LNCAP (cell line): ENCODE results near the gene ARFIP1.

Source experiments
- TF ChIP-seq, protein P1 (sequence below): fragments of 450-650 bp; IDR thresholded peaks from 2 replicates; pipeline ENCODE4 v1.5.1; 2017; ENCODE audit warnings: mild to moderate bottlenecking

The ARFIP1 gene

DNA sequence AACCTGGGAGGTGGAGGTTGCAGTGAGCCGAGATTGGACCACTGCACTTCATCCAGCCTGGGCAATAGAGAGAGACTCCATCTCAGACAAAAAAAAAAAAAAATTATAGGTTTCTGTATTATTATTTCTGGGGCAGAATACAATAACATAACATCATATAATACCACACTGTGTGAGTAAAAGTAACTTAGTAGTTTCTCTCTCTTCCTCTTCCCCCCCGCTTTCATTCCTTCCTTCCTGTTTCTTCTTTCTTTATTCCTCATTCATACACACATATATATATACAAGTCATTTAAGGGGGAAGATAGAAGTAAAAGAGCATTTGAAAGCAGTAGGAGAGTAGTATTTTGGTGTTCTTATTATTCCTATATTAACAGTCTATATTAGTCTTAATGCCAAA lies 100.5 kb downstream of the ARFIP1 start:
- TF ChIP-seq, protein P1, sequence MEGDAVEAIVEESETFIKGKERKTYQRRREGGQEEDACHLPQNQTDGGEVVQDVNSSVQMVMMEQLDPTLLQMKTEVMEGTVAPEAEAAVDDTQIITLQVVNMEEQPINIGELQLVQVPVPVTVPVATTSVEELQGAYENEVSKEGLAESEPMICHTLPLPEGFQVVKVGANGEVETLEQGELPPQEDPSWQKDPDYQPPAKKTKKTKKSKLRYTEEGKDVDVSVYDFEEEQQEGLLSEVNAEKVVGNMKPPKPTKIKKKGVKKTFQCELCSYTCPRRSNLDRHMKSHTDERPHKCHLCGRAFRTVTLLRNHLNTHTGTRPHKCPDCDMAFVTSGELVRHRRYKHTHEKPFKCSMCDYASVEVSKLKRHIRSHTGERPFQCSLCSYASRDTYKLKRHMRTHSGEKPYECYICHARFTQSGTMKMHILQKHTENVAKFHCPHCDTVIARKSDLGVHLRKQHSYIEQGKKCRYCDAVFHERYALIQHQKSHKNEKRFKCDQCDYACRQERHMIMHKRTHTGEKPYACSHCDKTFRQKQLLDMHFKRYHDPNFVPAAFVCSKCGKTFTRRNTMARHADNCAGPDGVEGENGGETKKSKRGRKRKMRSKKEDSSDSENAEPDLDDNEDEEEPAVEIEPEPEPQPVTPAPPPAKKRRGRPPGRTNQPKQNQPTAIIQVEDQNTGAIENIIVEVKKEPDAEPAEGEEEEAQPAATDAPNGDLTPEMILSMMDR: no peak

DNA sequence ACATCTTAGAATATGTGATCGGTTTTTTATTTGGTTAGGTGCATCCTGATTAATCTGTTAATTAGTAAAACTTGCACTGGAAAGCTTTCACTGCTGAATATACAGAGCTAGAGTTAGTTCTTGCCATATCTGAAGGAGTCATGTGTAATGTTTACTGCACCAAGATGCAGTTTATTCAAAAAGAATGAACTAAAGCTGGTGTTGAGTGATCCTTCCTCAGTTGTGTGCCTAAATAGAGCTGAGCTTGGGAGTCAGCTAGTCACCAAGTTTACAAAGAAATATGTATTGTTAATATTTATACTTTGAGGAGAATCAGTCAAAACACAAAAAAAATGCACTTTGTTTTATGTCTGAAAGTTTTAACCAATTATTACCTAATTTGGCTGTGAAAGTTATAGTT lies 102.2 kb downstream of the ARFIP1 start:
- TF ChIP-seq, protein P1: no peak

DNA sequence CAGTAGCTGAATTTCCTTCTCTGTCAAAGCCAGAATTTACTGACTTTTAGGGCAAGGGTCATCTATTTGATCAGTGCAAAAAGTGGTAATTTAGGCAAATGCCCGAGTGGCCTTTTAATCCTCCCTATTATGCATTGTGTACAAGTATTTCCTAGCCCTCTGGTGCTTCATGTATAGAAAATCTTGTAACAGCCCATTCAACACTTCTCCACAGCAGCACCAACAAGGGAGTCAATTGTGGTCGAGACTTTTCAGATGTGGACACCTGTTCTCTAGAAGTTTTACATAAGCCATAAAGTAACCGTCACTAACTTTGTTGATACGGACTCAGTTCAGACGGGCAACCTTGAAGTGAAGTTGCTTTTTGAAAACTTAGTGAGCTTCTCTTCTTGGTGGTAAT lies 105.4 kb downstream of the ARFIP1 start:
- TF ChIP-seq, protein P1: no peak

DNA sequence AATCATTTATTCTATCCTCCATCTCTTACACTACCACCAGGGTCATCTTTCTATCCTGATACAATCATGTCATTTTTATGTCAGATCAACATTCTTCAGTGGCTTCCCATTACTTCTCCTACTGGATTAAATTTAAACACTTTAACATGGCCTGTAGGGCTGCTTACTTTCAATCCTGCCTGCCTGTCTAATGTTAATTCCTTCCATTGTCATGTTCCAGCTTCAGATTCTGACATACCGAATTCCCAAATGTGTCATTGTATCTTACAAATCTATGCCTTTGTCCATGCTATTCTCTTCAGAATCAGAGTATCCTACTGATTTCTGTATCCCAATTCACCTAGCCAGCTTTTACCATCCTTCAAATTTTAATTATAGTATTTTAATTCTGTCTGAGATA lies 106.4 kb downstream of the ARFIP1 start:
- TF ChIP-seq, protein P1: no peak

DNA sequence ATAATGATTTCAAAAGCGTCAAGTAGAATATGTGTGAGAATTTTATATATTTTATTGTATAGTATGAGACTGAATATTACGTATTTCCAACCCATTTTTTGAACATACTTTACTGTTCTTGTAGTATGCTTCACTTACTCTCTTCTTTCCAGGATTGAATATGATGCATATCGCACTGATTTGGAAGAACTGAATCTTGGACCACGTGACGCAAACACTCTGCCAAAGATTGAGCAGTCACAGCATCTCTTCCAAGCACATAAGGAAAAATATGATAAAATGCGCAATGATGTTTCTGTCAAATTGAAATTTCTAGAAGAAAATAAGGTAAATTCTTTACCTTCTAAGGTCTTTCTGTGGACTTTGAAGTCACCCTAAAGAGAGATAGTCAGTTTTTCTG lies 108.2 kb downstream of the ARFIP1 start:
- TF ChIP-seq, protein P1: no peak

DNA sequence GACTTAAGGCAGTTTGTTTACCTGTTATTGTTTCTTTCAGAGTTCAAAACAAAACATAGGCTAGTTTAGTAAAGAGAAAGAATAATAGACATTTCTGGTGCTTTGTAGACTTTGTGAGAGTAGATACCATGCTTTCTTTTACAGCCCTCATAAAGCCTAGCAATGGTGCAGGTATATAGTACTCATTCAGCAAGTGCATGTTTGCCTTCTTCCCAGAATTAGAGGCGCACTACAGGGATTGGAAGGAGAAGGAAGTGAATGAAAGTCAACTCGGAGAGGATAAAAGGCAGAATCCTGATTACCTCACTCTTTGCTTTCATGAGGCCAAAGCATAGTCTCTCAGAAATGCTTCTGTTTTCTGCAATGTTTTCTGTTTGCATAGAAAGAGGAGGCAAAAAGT lies 113.2 kb downstream of the ARFIP1 start:
- TF ChIP-seq, protein P1: no peak

DNA sequence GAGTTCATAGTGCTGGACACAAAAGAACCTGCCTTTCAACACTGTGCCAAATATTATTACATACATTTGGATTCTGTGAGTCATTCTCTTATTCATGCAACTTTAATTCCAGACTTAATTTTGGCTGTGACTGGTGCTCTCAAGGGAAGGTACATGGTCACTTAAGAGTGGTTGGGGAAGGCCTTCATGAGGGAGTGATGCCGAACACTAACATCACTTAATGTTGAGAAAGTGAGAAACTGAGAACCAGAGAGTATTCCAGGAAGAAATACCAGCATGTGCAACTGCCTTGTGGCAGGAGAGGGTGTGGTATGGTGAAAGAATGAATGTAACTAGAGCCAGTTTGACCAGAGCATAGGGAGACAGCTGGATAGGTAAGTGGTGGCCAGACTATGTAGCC lies 114.9 kb downstream of the ARFIP1 start:
- TF ChIP-seq, protein P1: no peak

DNA sequence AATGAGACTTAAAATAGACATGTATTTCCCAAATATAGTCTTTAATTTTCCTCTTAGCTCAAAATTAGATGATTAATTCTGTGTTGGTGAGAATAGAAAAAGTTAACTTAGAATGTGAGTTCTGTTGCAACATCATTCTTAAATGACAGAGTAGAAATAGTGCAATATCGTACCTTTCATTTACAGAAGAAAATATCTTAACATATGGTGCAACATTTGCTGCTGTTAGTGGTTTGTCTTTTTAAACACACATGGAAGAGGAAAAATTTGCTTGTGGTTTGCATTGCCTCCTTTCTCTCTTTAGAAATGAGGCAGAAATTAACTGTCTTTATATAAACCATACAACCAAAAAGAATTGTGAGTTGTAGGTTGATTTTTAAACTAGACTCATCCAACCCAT lies 117.1 kb downstream of the ARFIP1 start:
- TF ChIP-seq, protein P1: no peak
